Measurements from ENCODE around the gene YBX3.

Gene YBX3

GRCh38 chr12:10688042-10688441, 35.1 kb downstream of the YBX3 start:
- TF ChIP-seq CTCF (conservative IDR thresholded peaks at IDR 0.05; ENCODE audit: low read depth, low read length): no peak
- no peak for DNase-seq (ENCODE audit: low read depth)
- no peak overlapping the region for H3K4me3 ChIP-seq (ENCODE audit: low read depth, low read length)

- DNase-seq (ENCODE audit: low read depth): peak; percentile 44
- peak; percentile 96 for TF ChIP-seq CTCF (conservative IDR thresholded peaks at IDR 0.05; ENCODE audit: low read depth, low read length)
- H3K4me3 ChIP-seq (ENCODE audit: low read depth, low read length): peak within 1 kb of the TSS; percentile 59
These were observed 49.3 kb downstream of the YBX3 start, which contains the start of gene STYK1 for GRCh38 chr12:10673659-10674384. STYK1 (minus strand) TSS chr12:10674052; CDS start chr12:10634618, 39,434 bp downstream.

- no peak for DNase-seq (ENCODE audit: low read depth)
- H3K4me3 ChIP-seq (ENCODE audit: low read depth, low read length): no peak overlapping the region
- no peak for TF ChIP-seq CTCF (conservative IDR thresholded peaks at IDR 0.05; ENCODE audit: low read depth, low read length)
These were observed 50.8 kb downstream of the YBX3 start for GRCh38 chr12:10672231-10672868.

- TF ChIP-seq CTCF (conservative IDR thresholded peaks at IDR 0.05; ENCODE audit: low read depth, low read length): no peak
- no peak overlapping the region for H3K4me3 ChIP-seq (ENCODE audit: low read depth, low read length)
- no peak for DNase-seq (ENCODE audit: low read depth)
These were observed 53.6 kb downstream of the YBX3 start for GRCh38 chr12:10669533-10669932.

- DNase-seq (ENCODE audit: low read depth): no peak
These were observed 54.6 kb downstream of the YBX3 start for GRCh38 chr12:10668526-10668925.

GRCh38 chr12:10667581-10667980, 55.5 kb downstream of the YBX3 start:
- H3K4me3 ChIP-seq (ENCODE audit: low read depth, low read length): no peak overlapping the region
- TF ChIP-seq CTCF (conservative IDR thresholded peaks at IDR 0.05; ENCODE audit: low read depth, low read length): no peak
- DNase-seq (ENCODE audit: low read depth): no peak

More at GRCh38 chr12:10668526-10668925, 54.6 kb downstream of the YBX3 start:
- H3K4me3 ChIP-seq (ENCODE audit: low read depth, low read length): no peak overlapping the region
- no peak for TF ChIP-seq CTCF (conservative IDR thresholded peaks at IDR 0.05; ENCODE audit: low read depth, low read length)

Measured in choroid plexus epithelial cell (primary cell).